Myocyte (in vitro differentiated cells): Measurements from ENCODE around the gene AKAP8. TPM values are rescaled to one million over a fixed set of nuclear protein-coding genes. Genes with fewer than 3 reads are reported as not detected.
A peak's percentile ranks its signal among the peaks of the same experiment; 100 is the strongest.
"Not testable (repeated sequence)": the region's sequence is repeated elsewhere in the genome, so short reads cannot be mapped to it uniquely, and the experiment has no call there.

ENCODE experiments used
- DNase-seq: peaks from one replicate; pipeline ENCODE4 v3.0.0-alpha.2; 2012; ENCODE audit warnings: low read depth
- total RNA-seq: library from RNA; depleted of rRNA; stranded (reverse); fragments of >200 nt; gene quantifications from 2 replicates; pipeline ENCODE4 v1.2.3, GENCODE V29; 2014

The AKAP8 gene
- total RNA-seq, 1 donor from 2014 or later = 25.0 TPM

DNA sequence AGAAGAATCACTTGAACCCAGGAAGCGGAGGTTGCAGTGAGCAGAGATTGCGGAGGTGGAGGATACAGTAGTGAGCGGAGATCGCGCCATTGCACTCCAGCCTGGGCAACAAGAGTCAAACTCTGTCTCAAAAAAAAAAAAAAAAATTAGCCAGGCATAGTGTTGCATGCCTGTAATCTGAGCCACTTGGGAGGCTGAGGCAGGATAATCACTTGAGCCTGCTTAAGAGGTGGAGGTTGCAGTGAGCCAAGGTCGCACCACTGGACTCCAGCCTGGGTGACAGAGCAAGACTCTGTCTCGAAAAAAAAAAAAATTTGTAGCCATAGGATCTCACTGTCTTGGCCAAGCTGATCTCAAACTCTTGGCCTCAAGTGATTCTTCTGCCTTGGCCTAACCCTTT, 43.6 kb downstream of the AKAP8 start:
- DNase-seq = not testable (repeated sequence)

DNA sequence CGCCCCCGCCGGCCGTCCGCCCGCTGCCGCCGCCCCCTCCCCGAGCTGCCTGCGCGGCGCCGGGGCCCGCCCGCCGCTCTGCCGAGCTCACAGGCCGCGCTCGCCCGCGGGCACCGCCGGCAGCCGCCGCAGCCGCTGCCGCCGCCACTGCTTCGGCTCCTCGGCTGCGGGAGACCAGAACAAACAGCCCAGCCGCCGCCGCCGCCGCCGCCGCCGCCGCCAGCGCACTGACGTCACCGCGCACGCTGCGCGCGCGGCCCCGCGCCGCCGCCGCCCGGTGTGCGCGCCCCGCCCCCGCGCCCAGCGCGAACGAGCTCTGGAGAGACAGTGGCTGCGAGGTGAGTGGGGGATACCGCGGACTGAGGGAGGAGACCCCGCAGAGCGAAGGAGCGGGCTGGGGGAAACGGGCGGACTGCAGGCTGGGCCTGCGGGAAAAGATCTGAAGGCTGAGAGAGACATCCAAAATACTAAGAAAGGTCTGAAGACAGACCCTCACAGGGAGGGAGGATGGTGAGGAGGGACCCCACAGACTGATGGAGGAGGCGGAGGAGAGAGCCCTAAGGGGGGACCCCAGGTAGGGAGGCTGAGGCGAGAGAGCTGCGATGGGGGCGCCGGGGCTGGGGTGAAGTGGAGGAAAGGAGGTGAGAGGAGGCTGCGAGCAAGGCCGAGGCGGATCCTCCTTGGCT, 47.1 kb downstream of the AKAP8 start, which contains the start of gene BRD4:
BRD4 (minus strand) TSS at position 229 of the 686 bp plus-strand sequence. CDS start 59,440 bp downstream, outside the sequence.
- DNase-seq = peak; percentile 57

DNA sequence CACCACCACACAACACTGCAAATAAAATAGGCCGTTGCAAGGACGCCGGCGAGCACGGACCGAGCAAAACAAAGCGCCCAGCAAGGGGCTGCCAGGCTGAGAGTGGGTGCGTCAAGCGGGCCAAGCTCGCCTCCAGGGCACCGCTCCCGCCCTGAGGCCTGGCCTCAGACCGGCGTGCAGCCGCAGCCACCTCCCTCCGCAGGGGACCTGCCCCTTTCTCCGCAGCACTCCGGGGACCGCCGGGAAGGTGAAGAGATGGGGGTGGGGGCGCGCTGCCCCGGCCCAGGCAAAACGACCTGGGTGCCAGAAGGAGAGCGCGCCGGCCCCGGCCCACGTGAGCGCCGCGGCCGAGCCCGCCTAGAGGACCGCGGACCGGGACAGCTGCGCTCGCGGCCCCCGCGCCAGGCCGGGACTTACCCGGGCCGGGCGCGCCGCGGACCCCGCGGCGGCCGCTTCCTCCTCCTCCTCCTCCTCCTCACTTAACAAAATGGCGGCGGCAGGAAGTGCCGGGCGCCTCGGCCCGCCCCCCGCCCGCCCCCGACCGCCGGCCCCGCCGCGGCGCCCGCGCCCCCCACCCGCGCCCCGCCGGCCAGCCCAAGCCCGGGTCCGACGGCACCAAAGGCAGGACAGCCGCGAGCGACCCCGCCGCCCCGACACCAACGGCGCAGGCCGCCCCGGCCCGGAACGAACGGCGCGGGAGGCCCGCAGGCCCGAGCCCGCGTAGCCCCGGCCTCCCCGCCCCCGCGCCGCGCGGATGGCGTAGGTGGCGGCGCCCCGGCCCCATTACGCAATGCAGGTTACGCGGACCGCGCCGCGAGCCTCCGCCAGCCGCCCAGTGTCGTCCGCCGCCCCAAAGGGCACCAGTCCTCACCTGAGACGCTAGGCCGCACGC, 47.9 kb downstream of the AKAP8 start:
- peak; percentile 28 for DNase-seq

- DNase-seq = peak; percentile 28
These were observed 48.7 kb downstream of the AKAP8 start for GRCh38 chr19:15330801-15331418.

DNA sequence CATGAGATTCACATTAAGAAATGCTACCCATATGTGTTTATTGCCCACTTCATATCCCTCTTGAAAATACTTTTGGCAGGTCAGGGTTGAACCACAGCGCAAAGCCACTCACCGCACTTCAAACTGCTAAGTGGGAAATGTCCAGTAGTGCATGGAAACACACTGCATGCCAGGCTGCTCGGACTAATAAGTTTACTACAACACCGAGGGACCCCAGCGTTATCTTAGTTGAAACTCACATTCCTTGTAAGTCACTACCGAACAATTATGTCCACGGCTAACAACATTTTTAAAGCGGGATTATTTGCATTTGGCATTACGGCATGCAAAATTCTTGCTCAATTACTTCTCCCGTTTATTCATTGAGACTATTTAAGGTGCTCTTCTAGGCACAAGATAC, 51.3 kb downstream of the AKAP8 start:
- DNase-seq = no peak

DNA sequence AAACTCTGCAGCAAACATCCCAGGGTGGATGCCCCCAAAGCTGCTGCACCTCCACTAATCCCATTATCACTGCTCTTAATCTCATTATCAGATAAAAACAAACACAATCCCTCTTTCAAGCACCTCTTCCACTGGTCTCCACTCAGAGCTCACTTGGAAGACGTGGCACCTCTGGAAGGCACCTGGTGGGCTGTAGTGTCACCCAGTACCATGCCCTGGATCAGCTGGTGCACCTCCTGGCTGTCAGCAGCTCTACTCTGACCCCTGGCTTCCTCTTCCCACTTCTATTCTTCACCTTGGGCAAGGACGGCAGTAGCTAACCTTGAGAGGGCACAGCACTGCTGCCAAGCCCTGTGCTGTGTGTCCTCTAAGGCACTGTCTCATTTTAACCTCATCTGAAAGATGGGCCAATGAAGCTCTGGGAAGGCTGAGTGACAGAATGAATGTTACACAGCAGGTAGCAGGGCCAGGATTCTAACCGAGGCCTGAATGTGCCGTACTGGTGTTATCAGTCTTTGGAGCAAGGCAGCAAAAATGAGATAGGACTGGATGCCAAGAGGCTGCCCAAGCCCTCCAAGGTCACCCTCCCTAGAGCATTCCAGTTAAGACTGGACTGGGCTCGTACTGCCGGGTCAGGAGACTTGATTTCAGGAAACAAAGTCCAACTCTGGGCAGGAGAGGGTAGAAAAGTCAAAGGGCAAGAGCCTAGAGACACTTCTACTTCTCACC, 54.6 kb downstream of the AKAP8 start:
- DNase-seq = no peak

DNA sequence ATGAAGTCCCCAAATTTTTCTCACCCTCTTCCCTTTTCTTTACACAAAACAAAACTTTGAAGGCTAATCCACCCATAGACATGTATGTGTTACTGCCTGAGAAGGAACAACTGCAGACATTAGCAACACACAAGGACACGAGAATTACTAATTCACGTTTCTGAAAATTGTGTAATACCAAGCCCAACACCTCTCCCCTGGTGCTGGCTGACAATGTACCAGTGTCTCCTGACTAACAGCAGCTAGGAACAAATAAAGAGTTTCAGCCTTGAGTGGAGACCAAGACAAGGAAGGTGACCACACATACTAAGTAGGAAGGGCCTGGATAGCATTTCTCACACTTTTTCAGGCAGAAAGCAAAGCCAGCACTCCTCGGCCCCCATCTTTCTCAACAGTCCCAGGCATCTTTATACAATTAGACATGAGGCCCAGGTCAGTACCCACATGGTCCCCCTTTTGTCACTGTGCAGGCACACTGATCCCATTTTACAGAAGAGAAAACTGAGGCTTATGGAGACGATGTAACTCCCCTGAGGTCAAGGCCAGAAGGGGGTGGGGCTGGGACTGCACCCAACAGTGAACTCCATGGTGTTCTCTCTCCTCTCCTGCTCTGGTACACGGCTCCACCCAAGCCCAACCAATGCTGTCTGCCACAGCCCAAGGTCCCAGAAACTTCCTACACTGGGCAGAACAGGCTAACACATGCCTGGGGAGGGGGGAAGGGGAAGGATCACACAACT, 55.9 kb downstream of the AKAP8 start:
- no peak for DNase-seq

- DNase-seq = no peak
These were observed 57.8 kb downstream of the AKAP8 start for GRCh38 chr19:15321739-15322138.

DNA sequence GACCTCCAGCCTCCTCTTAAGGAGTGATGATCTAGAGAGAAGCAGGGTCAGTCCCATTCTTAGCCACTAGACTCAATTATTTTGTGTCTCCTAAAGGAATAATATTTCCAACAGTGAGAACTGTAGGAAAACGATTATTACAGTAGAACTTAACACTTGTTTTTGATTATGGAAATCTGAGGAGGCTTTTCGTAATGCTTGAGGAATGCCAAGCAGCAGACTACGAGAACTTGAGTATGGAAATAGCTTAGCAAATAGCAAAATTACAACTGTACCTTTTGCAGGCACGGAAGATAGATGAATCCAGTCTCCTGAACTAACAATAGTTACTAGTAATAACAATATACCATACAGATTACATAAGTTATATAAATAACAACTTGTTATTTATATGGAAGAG, 59.5 kb downstream of the AKAP8 start:
- DNase-seq = peak; percentile 44

DNA sequence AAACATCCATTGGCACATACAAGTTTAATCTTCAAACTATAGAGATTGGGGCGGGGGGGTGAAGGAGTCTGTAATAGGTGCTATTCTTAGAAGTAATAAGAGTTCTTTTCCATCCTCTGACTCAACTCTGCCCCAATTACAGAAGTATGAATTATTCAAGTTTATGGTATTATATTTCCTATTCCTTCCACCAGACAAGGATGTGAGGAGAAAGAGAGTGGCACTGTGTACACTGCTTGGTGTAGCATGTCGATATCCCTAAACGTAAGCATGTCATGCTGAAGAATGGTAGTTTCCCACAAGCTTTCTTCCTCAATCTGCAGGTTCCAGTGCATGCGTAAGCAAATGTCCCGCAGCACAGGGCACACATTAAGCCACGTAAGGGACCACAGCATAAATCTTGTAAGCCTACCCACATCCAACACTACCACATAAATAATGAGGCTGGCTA, 61.3 kb downstream of the AKAP8 start:
- DNase-seq = no peak

GRCh38 chr19:15317392-15318071, 62.1 kb downstream of the AKAP8 start:
- DNase-seq = peak; percentile 53

GRCh38 chr19:15316498-15316897, 63.1 kb downstream of the AKAP8 start:
- DNase-seq = no peak

DNA sequence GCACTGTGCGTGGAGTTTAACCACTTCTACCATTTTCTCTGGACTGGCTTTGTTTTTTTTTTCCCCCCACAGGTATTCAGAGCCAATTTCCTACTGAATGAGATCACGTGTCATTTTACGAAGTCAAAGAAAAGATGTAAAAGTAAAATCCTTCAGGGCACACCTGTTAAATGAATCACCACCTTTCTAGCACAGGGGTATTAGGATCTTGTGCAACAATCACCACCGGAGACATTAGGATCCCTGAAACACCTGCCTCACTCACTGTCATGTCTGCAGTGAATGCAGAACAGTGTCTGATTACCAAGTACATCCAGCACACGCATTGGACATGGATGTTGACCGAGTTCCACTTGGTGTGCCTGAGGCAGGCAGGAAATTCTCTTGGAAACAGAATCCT, 64.5 kb downstream of the AKAP8 start:
- no peak for DNase-seq

DNA sequence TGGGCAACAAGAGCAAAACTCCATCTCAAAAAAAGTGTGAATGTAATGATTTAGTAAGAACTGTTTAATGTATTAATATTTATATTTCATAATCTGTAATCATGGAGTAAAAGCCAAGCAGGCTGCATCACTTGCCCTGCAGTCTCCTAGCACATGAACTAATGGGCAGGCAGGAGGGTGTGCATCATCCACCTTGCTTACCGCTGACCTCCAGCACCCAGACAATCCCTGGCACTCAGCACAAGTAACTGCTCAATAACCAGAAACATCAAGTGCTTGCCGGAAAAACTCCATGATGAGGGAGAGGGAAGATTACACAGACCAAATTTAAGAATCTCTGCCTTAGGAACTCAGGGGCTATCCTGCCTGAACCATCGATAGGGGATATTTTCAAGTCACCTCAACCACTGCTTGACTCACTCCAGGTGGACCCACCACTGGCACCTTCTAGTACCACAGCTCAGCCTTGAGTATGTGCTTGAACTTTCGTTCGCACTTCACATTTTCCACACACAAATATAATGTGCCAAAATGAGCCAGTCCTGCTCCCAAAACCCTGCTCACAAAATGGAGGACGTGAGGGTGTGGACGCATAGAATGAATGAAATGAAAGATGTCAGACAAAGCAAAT, 65.8 kb downstream of the AKAP8 start:
- no peak for DNase-seq

GRCh38 chr19:15307169-15307568, 72.4 kb downstream of the AKAP8 start:
- no peak for DNase-seq

- no peak for DNase-seq
These were observed 73.8 kb downstream of the AKAP8 start for GRCh38 chr19:15305582-15306334.

- DNase-seq = no peak
These were observed 75.4 kb downstream of the AKAP8 start for GRCh38 chr19:15304140-15304705.
